Fibroblast of skin of abdomen (primary cell): ENCODE data around the gene PABPN1L. TPM values are rescaled to one million over a fixed set of nuclear protein-coding genes. Genes with fewer than 3 reads are reported as not detected.

Experiments
- DNase-seq: peaks from one replicate; pipeline ENCODE4 v3.0.0-alpha.2; 2013
- polyA plus RNA-seq, 2 experiments: library from polyadenylated mRNA; unstranded; fragments of 120-200 nt; gene quantifications; one replicate each; pipeline ENCODE4 v1.2.1, GENCODE V29; 2013; ENCODE audit not compliant: insufficient read length in 2 of 2

The PABPN1L gene, protein sequence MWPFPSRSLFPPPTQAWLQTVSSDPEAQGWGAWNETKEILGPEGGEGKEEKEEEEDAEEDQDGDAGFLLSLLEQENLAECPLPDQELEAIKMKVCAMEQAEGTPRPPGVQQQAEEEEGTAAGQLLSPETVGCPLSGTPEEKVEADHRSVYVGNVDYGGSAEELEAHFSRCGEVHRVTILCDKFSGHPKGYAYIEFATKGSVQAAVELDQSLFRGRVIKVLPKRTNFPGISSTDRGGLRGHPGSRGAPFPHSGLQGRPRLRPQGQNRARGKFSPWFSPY
- not detected for polyA plus RNA-seq (2013, experiment 1 of 2; ENCODE audit: insufficient read length)
- polyA plus RNA-seq (2013, experiment 2 of 2; ENCODE audit: insufficient read length) = not detected

DNA sequence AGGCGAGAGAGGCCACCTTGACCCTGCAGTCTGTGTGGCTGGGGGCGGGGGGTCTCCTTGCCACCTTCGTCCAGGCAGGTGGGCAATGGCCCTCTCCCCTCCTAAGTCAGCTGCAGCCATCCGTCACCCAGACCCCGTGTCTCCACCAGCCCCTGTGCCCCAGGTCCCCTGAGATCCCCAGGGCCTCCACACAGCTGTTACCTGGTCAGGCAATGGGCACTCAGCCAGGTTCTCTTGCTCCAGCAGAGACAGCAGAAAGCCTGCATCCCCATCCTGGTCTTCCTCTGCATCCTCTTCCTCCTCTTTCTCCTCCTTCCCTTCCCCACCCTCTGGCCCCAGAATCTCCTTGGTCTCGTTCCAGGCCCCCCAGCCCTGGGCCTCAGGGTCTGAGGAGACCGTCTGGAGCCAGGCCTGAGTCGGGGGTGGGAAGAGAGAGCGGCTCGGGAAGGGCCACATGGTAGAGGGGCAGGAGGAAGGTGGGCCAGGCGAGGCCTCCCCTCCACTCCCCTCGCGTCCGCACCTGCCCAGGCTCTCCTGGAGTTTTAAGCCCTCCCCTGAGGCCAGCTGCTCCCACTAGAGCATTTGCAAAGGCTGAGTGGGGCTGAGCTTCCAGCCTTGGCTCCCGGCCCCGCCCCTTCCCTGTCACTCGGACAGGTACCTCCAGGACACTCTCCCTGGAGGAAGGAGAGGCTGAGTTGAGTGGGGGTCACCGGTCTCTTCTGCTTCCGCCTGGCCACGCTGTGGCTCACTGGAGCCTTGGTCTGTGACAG is at the start of gene PABPN1L:
PABPN1L (minus strand) TSS at position 510 of the 770 bp plus-strand sequence; CDS start at position 456, 54 bp downstream.
- DNase-seq = no peak

DNA sequence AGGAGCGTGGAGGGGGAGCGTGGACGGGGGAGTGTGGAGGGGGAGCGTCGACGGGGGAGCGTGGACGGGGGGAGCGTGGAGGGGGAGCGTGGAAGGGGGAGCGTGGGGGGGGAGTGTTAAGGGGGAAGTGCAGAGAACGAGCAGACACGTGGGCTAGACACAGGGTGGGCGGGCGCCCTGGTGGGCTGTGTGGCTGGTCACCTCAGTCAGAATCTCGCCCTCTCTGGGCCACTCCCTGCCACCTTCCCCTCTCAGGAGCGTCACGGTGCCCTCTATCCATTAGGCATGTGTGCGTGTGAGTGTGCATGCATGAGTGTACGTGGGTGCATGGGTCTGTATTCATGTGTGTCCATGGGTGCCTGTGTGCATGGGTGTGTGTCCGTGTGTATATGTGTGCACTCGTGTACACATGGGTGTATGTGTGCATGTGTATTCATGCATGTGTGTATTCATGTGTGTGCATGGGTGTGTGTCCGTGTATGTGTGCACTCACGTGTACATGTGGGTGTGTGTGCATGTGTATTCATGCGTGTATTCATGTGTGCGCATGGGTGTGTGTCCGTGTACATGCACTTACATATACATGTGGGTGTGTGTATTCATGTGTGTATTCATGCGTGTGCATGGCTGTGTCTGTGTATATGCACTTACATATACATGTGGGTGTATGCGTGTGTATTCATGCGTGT is 49.3 kb upstream of the PABPN1L start:
- DNase-seq = no peak

DNA sequence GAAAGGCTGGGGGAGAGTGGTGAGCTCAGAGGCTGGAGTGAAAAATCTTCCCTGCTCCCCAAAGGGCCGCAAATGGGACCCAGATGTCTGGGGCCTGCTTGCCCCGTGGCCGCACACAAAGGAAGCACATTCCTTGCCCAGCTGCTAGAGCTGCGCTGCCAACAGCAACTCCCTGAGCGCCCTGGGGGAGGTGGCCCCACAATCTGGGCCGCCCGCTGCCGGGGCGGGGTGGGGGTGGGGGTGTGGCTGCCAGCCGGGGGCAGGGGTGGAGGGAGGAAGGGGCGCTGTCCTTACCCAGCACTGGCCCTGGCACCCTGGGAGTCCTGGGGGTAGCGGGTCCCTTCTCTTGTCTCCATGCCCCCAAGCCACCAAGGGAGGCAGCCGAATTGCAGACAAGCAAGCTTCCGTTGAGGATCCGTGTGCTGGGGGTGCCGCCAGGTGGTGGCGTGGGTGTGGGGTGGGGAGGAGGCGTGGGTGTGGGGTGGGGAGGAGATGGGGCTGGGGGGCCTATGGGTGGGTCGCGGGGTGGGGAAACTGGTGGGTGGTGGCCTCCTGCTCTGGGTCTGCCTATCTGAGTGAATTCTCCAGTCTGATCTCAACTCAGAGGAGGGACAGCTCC is 48.4 kb upstream of the PABPN1L start:
- peak; percentile 84 for DNase-seq

DNA sequence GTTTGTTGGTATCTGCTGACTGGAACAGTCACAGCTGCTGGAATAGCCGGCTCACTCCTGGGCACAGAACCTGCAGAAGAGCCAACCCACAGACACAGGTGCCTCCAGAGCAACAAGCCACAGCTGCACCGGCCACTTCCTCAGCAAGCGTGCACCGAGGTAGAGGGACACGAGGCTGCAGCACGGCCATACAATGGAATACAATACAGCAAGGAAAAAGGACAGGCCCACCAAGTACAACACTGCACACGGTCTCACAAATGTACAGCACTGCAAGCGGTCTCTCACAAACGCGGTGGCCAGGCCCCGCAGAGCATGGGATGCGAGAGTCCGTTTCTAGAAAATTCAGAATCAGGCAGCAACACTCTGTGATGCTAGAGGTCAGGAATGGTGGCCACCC is 47.4 kb upstream of the PABPN1L start:
- no peak for DNase-seq

DNA sequence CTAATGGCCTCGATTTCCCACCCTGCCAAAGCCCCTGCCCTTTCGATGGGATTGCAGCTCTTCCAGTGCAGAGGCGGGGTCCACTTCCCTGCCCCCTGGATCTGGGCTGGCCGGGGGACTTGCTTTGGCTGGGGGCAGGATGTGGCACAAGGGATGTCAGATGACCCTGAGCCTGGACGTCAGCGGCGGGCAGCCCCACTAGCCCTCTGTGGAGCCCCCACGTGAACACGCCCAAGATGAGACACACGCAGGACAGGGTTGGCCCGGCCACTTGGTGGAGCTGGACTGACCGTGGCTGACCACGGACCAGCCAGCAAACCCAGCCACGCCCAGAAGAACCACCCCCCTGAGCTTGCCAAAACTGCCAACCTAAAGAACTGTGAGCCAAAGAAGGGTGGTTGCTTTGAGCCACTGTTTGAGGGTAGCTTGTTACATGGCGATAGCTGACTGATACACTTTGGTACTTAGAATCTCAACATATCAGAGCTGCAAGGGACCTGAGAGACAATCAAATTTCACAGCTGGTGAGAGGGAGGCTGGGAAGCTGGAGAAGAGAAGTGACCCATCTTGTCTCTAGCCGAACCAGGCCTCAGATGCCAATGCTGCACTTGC is 46.6 kb upstream of the PABPN1L start:
- DNase-seq = no peak

DNA sequence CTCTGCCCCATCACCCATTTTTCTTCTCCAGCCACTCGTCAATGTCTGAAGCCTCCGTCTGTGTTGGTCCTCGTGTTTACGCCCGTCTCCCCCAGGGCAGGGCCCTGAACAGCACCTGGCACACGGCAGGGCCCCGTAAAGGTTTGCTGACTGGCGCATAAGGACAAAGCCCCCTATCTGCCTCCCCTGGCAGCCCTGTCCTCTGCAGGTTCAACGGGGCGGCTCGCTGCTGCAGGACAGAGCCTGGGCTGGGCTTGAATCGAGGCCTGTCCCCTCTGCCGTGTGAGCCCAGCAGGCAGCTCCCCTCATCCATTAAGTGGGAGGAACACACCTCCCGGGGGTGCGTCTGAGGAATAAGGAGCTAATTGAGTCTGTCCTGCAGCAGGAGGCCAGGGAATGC is 46.1 kb upstream of the PABPN1L start:
- DNase-seq = no peak

DNA sequence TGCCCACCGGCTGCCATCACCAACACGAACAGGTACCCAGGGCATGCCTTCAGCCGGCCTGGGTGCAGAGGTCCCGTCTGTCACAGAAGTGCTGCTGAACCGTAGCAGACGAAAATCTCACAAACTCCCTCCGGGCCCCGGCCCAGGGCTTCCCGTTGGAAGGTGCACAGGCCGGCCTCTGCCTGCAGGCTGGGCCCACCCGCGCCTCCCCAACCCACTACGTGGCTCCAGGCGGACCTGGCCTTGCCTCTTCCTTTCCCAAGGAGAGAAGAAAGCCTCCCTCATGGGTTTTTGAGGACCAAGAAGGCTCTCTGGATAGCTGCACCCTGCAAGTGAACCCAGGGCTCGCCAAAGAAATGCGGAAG is 45.5 kb upstream of the PABPN1L start:
- no peak for DNase-seq

DNA sequence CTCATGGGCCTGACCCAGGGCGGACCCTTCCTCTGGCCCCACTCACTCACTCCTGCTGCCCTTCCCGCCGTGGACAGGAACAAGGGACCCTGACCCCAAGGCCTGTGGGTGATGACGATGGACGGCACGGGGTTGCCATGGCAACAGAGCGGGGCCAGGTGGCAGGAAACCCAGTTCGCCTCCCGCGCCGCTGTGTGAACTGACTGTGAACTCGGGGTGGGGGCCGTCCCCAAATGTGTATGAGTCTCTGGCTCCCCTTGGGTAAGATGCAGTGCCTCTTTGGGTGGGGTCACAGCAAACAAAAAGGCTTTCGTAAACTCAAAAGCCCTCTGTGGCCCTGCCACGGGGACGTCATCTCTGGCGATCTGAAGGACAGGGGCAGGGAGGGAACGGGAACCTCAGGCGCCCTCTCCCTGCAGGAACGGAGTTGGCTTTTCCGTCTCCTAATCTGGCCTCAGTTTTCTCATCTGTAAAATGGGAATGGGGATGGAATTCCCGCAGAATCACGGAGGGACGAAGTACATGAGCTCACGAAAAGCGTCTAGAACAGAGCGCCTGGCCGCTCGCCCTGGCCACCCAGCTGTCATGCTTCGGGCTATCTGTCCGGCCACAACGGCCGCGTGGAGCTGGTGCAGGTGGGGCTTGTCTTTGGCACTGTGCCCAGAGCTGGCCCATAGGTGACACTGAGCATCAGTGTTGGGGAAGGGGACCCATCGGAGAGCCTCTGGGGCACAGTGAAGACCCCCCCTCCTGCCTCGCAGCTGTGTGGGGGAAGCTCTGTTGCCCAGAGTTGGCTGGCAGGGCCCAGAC is 44.9 kb upstream of the PABPN1L start:
- DNase-seq = no peak

DNA sequence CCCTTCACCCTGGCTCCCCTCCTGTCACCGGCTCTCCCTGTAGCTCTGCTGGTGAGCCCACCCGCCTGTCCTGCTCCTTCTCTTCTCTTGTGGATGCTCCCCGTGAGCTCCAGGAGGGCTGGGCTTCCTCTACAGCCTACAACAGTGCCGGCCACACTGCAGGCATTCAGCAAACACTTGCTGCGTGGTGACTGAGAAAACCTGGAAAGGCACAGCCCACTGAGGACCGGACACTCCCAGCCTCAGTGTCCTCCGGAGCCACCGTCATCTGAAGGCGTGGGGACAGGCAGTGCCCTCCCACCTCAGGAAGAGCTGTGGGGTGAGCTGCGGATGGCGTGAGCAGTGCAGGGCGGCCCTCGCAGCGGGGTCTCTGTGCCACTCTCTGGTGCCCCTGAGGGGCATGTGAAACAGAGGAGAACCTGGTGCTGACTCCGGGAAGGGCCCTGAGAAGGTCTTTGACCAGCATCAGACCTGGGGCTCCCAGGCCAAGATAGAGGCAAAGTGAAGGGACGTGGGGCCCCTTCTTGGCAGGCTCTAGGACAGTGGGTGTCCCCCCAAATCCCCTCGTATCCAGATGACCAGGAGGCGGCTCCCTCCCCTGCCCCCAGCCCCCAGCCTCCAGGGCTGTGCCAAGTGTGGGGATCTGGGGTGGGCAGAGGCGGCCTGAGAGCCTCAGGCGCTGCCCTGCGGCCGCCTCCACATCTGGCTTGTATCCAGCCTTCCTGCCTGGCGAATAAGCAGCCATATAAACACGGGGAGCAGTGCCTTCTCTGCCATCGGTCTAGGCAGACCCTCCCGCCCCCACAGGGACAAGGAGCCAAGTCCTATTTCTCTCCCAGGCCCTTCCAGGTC is 44.0 kb upstream of the PABPN1L start:
- DNase-seq = no peak

DNA sequence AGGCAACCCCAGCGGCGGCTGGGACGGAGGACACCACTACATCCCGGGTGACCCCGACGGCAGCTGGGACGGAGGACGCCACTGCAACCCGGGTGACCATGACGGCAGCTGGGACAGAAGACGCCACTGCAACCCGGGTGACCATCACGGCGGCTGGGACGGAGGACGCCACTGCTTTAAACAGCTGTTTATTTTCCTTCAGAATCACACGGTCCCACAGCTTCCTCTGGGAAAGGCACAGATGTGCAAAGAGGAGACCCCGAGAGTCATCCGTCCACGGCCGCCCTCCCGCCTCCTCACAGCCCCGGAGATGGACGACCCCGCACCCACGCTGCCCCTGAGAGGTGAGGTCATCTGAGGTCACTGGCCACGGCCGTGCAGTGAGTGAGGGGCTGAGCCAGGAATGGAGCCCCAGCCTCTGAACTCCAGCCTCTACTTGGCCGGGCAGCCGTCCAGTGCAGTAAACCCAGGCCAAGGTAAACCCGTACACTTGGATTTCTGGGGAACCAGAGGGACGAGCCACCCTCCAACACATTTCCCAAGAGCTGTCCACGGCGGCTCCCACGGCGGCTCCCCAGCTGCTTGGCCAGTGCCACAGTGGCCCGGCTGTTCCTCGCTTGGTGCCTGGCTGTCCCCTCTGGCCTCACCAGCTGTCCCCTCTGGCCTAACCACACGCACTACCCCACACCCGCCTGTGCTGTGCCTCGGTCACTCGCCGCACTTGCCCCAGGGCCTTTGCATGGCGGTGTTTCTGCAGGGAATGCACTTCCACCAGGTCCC is 43.2 kb upstream of the PABPN1L start:
- DNase-seq = no peak

DNA sequence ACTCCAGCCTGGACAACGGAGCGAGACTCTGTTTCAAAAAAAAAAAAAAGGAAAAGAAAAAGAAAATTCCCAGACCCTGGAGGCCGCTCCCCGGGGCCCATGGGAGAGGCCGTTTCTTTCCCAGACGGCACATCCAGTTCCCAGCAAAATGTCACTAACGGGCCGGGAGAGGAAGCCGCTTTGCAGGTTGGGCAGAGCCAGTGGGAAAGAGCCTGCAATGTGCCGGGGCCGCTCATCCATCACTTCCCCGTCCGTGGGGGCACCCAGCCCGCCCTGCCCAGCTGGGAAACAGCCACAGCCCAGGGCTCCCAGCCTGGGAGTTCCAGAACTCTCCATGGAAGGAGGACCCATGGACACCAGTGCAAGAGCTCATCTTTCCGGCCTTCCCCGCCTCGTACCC is 41.8 kb upstream of the PABPN1L start:
- DNase-seq = no peak

DNA sequence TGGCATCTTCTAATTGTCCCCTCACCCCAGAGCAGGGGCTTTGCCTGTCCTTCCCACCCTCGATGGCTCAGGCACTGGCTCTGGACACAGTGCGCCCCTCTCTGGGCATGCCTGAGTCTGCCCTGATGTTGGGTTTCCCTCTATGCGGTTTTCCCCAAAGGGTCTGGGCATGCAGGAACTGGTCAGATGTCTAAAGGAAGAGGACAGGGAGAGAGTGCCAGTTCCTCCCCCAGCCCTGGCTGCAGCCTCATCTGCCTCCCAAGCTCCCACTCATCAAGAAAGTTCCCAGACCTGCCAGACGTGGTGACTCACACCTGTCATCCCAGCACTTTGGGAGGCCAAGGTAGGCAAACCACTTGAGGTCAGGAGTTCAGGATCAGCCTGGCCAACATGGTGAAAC is 41.3 kb upstream of the PABPN1L start:
- DNase-seq = no peak

DNA sequence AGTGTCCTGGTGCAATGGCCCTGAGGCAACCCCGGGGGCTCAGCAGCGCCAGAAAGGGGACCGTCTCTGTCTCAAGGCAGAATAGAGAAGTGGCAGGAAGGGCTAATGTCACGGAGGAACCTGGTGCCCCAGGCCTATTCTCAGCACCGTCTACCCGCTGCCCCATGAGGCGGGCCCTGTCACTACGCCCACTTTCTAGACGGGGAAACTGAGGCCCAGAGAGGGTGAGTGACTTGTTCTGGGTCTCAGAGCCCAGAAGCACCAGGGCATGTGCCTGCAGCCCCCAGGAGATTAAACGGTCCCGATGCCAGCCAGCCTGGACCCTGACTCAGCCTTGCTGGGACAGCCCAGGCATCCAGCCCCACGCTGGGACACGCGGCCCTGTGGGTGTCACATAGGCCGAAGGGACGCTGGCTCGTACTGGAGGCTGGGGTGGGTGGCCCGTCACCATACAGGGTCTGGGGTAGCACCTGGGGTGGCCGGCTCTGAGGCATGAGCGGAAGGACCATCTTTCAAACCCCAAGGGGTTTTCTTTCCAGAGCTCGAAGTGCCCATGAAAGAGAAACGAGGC is 40.2 kb upstream of the PABPN1L start:
- DNase-seq = no peak

DNA sequence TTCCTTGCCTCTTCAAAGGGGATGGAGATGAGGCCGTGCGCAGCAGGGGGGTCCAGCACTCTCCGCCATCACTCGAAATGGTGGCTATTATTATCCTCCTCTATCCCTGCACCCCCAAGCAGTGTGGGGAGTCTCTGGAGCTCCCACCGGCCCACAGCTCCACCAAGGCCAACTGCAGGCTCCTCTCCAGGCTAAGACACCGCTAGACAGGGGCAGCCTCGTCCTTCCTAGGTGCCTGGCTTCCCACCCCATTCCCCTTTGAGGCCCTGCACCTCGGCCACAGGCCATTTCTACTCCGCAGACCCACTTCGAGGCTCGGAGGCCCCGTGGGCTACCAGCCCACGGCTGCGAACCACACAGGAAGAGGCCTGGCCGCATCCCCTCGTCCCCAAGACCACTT is 39.6 kb upstream of the PABPN1L start:
- no peak for DNase-seq

DNA sequence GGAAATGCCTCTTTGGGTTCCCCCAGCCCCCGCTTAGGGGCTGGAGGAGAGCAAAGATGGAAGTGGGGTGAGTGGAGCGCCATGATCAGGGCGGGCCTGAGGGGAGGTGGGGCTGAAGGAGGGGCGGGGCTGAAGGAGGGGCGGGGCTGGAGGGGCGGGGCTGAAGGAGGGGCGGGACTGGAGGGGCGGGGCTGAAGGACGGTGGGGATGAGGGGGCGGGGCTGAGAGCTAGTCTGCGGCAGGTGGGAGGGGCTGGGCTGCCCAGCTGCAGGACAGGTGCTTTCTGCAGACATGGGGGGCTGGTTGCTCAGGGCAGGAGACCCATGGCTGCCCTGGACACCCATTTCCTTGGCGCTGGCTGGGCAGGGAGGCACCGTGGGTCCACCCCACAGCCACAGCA is 39.1 kb upstream of the PABPN1L start:
- no peak for DNase-seq

DNA sequence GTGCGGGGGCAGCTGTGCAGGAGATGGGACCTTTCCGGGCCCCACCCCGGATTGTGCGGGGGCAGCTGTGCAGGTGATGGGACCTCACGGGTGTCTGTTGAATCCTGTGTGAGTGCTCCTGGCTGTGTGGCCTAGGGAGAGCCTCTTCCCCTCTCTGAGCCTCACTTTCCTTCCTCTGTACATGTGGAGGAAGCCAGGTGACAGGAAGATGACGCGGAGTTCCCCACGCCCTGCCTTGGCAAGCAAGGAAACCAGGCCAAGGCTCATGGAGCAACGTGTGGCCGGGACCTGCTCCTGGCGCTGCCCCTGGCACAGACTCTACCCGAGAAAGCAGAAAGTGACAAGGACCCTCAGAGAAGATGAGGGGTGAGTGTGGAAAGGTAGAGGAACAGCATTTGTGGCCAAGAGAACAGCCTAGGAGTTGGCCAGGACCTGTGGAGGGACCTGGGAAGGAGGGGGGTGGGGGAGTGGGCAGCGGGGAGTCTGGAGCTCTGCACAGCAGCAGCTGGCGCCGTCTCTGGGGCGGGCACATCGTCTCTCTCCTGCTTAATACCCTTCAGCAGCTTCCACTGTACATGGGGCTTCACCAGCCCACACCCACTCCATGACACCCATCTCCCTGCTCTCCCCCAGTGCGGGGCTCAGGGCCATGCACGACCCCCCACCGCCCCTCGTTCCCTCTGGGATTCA is 38.4 kb upstream of the PABPN1L start:
- DNase-seq = no peak

DNA sequence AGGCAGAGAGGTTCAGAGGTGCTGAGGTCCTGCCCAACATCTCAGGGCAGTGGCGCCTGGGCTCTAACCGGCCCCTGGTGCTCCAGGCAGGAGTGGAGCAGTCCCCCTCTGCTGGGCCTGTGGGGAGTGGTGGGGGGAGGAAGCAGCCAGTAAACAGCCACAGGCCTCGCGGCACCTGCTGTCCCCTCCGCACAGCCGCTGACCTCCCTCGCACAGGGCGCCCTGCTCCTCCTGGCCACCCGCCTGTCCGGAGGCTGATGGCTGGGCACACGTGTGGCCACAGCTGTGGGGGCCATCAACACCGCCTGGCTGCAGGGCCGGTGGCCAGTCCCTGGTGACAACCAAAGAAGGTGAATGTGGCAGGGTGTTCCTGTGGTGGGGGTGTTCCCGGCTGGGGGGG is 36.8 kb upstream of the PABPN1L start:
- no peak for DNase-seq

DNA sequence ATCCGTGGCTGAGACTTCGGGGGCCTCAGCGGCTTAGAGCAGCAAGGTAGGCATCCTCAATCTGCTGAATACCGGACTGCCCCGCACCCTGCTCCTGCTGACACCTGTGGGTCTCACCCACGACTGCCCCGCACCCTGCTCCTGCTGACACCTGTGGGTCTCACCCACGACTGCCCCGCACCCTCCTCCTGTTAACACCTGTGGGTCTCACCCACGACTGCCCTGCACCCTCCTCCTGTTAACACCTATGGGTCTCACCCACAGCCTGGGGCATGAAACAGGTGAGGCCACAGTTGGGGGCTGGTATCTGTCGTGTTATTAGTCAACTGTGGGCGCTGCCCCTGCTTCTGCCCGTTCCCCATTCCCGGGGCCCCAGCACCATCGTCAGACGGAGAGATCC is 36.3 kb upstream of the PABPN1L start:
- no peak for DNase-seq
